Caki2 (cell line): ENCODE measurements around the gene KCNQ1. TPM values are rescaled to one million over a fixed set of nuclear protein-coding genes. Genes with fewer than 3 reads are reported as not detected.

Experiments used
- DNase-seq: peaks from one replicate; pipeline ENCODE4 v3.0.0-alpha.2; 2015; ENCODE audit warnings: low read depth
- in situ Hi-C: cut with HindIII; loops from 2 replicates; pipeline ENCODE4 v1.10.0; 2016; ENCODE audit warnings: low sequenced_read_pairs, low pct_unique_long_range_greater_than_20kb, mixed read lengths
- total RNA-seq: library from RNA; depleted of rRNA; stranded (reverse); fragments of >200 nt; shearing (Covaris generic); gene quantifications from 2 replicates; pipeline ENCODE4 v1.2.3, GENCODE V29; 2014; ENCODE audit warnings: low replicate concordance

KCNQ1 gene
- total RNA-seq, 1 experiment from 2014 or later: not detected

DNA sequence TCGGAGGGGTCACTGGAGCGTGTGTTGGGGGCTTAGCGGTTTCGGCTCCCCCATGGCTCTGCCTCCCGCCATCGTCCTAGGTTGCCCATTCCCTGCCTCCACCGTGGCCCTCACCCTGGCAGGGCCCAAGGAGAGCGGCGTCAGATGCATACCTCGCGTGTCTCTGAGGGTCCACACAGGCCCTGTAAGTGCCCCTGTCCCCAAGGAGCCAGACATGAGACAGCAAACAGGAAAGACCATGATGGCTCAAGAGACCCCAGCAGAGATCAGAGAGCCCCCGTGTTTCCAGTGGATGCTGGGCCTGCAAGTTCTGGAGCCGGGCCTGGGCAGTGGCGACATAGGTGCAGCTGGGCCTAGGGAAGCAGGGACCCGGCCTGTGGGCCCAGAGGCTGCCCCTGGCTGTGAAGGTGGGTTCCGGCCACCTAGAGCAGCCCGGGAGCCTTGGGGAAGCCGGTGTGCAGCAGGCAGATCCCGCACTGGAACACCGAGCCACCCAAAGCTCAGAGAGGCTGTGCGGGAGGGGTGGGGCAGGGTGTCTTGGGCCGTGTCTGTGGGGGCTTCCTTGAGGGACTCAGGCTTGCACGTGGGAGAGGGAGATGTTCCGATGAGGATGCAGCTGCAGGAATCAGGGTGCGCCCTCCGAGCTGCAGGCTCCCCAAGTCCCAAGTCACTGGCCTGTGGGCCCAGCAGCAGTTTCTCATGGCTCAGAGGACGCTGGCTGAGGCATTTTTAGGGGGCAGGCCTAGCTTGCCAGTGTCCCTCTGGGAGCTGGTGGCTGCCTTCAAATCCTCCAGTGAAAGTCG is 128.6 kb downstream of the KCNQ1 start:
- in situ Hi-C loops: no loop called here
- DNase-seq: no peak

DNA sequence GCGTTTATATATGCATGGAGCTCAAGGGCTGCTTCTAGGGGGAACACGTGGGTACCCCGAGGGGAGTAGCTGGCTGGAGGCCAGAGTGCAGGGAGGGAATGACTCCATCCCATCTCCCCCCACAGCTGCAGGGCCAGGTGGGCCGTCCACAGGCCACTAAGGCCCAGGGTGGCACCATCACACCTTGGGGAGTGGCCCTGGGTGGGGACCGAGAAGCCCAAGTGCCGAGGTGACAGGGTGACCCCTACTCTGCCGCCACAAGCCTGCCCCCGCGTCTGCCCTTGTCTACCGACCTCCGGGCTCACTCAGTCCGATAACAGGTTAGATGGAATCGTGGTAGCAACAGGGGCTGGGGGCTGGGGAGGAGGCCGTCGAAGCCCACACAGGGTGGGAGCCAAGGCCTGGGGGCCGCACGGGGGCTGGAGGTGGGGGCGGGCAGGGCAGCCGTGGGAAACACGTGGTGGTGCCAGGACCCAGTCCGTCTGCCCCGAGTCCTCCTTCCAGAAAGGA is 129.3 kb downstream of the KCNQ1 start:
- DNase-seq: no peak
- in situ Hi-C loops: no loop called here

DNA sequence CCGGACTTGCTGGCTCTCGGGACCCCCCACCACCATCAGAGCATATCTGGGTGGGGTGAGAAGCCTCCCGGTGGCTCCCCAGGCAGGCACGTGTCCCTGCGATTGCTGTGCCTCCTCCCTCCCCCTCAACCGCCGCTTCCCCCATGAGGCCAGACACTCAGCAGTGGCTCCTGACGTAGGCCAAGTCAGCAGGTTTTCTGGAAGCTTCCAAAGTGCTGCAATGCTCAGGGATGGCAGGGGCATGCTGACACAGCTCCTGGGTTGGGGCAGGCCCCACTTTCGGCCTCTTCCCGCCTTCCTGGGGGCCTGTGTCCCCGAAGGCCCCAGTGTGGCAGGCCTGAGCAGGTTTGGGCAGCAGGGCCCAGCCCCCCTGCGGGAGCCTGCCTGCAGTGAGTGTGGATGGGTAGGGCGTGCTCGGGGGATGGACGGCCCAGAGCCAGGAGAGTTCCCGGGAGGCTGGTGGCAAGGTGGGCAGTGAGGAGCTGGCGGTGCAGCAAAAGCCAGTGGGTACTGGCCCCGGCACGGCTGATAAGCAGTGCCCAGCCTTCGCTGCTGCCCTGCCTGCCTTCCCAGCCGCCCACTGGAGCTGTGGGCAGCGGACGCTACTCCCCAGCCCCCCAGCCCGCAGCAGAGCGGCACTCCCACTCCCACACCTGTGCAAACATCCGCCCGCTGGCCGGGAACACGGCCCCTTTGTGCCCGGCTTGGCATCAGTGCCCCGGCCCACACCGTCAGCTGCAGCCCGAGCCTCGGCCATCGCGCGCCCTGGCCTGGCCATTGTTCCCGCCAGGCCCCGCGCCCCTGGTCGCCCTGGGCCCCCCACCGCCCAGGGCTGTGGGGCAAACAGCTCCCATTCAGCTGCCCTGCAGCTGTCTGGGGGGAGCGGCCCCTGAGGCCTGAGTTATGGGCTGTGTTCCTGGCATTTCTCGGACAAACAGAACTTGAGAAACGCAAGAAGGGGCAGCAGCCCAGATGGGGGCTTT is 130.0 kb downstream of the KCNQ1 start:
- DNase-seq: no peak
- in situ Hi-C loops: no loop called here

DNA sequence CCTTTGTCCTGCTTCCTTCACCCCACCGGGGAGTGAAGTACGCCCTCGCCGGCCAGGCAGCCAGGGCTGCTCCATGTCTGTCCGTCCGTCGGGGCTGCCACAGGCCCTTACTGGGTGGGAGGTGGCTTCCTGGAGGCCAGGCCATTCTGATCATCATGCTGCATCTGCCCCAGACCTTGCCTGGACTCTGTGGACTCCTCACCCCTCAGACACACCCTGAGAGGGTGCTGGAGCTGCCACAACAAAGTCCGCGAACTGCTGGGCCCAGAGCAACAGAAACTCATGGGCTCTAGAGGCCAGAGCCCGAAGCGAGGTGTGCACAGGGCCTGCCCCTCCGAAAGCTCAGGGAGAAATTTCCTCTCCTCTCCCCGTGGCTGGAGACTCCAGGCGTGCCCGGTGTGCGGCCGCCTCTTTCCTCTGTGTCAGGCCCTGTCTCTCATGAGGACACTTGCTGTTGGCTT is 130.8 kb downstream of the KCNQ1 start:
- in situ Hi-C loops: no loop called here
- no peak for DNase-seq

DNA sequence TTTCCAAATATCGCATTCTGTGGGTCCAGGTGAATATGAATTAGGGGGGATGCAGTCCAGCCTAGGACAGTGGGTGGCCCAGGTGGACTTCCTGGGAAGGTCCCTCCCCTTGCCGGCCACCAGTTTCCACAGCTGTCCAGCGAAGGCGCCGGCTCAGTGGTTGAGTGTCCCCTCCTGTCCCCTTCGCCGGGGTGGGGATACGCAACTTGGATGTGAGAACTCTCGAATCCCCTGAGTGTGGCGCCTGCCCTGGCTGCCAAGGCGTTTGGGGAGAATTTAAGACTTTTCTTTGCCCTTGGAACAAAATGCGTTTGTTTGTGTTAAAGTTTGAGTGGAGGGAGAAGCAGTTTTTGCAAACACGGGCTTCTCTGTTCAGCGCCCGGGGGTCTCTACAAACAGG is 131.3 kb downstream of the KCNQ1 start:
- in situ Hi-C loops: no loop called here
- no peak for DNase-seq

DNA sequence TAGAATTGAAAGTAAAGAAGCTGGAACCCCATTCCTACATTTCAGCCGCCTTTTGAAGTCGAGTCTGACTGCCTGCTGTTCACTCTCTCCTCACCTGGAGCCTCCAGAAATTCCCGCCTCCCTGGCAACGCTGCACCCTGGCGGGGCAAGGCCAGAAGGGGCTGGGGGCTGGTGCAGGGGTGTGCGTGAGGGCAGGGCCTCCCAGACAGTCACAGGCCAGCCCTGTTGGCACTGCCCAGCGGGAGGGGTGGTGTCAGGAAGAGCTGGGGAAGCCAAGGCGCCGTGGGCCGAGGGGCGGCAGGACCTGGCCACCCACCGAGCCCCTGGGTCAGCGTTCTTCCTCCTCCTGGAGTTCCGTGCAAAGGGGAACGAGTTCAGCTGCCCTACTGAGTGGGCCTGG is 131.7 kb downstream of the KCNQ1 start:
- in situ Hi-C loops: no loop called here
- DNase-seq: no peak

DNA sequence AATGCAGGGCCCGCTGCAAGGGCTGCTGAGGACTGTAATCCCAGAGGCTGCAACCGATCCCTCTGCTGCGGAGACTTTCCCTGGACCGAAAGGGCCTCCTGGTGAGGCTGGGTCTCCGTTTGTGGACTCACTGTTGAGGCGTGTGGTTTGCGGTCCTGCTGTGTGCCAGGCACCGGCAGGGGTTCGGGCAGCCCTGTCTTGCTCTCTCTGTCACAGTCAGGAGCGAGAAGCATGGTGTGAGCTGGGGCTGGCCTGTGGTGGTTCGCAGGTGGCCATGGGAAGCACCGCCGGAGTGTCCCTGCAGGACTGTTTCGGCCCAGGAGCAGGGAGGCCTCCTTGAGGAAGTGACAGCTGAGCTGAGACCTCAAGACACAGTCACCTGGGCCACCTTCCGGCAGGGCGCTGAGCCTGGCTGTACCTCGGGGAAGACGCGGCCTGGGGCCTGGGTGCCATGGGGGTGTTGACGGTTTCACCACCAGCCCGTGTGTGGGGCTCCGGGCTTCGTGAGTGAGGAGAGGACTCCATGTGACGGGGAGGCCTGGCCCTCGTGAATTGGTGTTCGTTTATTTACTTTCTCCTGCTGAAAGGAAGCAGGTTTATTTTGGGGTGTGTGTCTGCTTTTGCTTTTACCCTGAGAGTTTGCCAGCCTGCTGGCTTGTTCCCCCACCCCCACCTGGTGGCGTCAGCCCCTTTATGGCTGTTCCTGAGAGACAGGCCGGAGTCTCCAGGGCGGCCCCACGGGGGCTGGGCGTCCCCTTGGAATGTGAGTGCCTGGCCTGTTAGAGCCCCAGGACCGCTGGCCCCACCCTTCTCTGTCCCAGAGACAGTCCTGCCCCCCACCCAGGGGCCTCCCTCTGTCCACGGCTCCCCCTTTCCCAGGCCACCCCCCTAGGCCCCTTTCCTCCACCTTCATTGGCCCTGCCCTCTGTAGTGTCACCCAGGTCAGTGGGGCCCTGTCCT is 132.5 kb downstream of the KCNQ1 start:
- in situ Hi-C loops: no loop called here
- no peak for DNase-seq

DNA sequence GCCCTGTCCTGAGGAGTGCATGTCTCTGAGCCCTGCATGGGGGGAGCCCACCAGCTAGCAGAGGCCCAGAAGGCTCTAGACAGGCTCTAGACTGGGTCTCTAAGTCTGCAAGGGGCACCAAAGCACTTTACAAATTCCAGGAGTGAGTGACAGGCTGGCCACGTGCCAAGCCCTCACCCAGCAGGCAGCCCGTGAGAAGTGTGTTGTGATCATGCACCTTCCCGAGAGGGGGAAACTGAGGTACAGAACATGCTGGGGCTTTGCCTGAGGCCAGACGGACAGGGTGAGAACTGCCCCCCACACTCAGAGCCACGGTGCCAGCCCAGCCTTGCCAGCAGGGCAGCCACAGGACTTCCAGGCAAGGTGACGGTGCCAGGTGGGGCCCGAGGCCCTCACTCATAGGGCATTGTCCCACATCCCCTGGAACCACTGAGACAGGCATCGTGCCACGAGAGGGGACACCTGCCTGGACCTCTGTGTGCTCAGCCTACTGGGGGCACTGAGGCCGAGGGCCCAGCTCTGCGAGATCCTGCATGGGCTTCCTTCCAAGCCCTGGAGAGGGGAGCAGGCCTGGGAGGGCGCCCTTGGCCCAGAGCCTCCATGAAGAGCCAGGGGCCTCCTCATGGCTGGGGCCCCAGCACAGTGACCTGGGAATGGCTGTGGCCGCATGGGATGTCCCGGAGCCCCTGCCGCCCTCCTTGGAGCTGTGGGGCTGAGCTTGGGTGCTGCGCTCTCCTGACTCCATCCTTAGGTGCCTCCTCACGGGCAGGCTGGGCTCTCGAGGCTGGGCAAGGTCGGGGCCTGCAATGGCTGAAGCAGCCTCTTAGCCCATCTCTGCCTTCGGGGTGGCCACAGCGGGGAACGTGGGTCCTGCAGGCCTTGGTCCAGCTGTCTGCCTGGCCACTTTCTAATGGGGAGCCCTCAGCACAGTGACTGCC is 133.5 kb downstream of the KCNQ1 start:
- no peak for DNase-seq
- in situ Hi-C loops: no loop called here

DNA sequence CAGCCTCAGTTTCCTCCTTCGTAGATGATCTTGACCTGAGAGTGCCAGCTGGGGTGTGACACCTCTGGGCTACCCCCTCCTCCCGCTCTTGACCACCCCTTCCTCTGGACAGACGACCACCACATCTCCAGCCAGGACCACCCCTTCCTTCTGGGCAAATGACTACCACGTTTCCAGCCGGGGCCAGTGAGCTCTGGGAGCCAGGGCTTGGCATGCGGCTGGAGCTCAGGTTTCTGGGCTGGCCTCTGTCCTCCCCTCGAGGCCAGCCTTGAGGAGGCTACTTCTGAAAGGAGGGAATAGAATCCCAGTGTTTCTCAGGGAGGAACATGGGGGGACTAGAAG is 134.1 kb downstream of the KCNQ1 start:
- in situ Hi-C loops: no loop called here
- no peak for DNase-seq

DNA sequence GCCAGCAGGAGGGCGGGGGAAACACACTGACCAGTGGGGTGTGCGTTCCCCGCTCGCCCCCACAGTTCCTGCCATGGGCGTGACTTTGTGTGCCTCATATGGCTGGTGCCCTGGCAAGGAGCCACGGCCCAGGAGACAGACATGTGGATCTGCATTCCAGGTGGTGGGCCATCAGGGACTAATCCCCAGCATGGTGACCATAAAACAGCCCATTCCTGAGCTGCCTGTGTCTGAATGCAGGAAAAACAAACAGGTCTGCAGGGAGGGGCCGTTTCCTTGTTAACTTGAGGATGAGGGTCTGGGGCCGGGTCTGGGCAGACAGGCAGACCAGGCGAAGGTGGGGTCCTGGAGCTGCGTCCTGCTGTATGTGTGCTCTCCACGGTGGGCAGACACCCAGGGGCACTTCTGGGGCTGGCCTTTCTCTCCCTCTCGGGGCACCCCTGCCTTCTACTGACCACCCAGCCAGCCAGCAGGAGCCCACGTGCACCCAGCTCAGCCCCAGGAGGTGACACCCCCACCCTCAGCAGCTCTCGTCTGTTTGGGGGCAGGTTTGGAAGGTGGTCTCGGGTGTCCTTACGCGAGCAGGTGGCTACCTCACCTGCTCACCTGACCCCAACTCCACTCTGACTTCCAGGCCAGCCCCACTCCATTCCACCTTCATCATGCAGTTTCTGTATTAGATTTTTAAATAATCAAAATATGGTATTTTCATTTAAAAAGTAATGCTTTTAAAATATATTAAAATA is 134.7 kb downstream of the KCNQ1 start:
- in situ Hi-C loops: no loop called here
- no peak for DNase-seq

DNA sequence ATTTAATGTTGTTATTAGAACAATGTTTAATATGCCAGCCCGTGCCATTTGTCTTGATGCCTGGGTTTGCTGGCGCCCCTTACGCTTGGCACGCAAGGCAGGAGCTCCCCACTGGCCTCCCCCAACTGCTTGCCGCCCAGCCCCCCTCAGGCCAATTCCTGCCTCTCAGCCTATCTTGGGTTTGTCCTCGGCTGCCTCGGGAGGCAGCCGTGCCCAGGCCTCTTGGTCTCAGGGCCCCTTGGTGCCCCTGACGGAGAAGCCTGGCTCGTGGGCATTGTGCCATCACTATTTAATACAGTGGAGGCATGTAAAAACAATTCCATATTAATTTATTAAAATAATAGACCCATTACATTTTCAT is 135.2 kb downstream of the KCNQ1 start:
- in situ Hi-C loops: no loop called here
- DNase-seq: no peak

DNA sequence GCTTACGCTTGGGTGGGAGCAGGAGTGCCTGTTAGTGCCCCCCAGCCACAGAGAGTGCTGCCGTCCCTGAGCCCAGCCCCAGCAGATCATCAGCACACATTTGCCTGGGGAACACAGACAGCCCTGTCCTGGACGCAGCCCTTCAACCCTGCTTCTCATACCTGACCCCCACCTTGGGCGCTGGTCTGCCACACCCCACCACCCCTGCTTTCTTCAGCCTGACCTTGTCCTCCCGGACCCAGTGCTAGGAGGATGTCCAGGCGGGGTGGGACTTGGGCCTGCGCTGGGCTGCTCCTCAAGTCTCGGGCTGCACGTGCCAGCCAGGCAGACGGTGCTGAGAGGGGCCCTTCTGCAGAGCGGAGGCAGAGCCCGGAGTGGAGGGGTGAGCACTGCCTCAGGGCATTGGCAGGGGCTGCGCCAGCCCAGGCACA is 135.8 kb downstream of the KCNQ1 start:
- DNase-seq: no peak
- in situ Hi-C loops: no loop called here

DNA sequence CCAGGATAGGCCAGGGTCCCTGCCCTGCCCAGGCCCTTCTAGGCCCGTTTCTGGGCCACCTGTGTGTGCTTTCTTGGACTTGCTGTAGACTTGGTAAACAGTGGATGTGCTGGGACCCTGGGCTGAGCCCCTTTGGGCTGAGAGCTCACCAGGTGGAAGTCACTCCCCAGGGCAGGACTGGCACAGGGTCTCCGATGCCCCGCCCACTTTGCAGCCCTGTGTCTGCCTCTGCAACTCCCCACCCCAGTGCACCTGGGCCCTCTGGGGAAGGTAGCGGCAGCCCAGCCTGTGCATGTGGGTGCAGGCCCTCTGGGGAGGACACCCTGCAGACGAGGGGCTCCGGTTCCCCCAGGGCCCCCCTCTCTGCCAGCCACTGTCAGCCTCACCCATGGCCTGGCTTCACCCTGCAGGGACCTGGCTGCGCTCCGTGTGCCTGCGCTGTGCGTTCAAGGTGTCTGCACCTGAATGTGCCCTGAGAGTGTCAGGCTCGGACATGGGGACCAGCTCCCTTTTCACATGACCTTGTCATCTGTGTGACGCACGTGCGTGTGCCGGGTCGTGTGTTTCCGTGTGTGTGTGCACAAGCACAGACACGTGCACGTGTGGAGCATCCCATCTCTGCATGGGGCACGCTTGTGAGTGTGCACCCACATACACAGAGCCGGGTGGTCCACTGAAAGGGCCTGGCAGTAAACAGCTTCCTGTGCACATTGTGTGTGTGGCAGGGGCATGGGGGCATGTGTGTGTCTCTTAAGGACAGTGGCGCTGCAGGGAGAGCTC is 136.5 kb downstream of the KCNQ1 start:
- no peak for DNase-seq
- in situ Hi-C loops: no loop called here

DNA sequence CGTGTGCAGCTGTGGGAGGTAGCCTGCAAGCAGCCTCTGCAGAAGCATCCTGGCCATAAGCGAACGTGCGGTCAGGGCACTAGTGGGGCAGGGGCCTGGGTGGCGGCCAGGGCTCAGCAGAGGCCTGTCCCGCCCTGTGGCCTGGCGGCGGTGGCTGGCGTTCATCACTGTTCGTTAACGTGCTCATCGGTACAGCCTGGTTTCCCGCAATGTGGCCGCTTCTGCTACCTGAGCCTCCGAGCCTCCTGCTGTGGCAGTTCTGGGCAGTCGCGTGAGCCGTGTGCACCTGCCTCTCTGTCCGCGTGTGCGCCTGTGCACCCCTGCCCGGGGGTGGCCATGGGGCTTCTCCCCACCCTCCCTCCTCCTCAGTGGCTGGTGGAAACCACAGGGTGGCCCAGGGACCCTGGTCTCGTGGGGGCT is 137.1 kb downstream of the KCNQ1 start:
- in situ Hi-C loops: no loop called here
- DNase-seq: no peak

DNA sequence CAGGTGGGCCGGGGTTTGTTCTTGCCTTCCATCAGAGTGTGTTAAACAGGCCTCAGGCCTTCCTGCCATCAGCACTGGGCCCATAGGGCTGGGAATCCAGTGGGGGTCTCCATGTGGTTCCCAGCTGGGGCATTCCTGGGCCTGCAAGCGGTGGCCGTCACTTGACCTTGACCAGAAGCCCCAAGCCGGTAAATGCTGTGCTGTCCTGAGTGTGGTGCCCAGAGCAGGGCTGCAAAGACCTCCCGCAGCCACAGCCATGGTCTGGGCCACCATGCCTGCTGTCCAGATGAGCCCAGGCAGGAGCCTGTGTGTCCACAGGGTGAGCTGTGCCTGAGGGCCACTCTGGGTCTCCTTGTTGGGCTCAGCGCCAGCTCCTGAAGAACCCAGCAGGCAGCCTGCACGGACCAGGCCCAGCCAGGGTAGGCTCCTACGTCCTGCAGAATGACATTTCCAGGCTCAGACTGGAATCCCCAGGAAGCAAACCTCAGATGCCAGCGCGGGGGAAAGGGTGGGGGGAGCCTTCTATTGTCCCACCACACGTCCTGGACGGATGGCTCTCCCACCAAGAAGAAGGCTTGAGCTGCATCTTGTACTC is 137.6 kb downstream of the KCNQ1 start:
- DNase-seq: no peak
- in situ Hi-C loops: no loop called here
